MM.1S (cell line): Measurements from ENCODE around the gene PPP1R18.

Source experiments
- DNase-seq: peaks from one replicate; pipeline ENCODE4 v3.0.0-alpha.2; 2015
- H2AFZ ChIP-seq: fragments of 300-600 bp; sonication (generic); 2 replicates; pipeline ENCODE4 v1.6.0; 2016; ENCODE audit warnings: antibody characterized with exemption, low read length
- H3F3A ChIP-seq: fragments of 300-600 bp; sonication (generic); 2 replicates; pipeline ENCODE4 v1.6.1; 2016; ENCODE audit warnings: mild to moderate bottlenecking, antibody characterized with exemption, low read length, moderate library complexity, mixed read lengths; ENCODE audit not compliant: insufficient read depth
- H3K27ac ChIP-seq: fragments of 300-600 bp; sonication (generic); 2 replicates; pipeline ENCODE4 v1.5.1; 2016; ENCODE audit warnings: mild to moderate bottlenecking, low read length
- H3K27me3 ChIP-seq: fragments of 300-600 bp; sonication (generic); replicated peaks from 2 replicates; pipeline ENCODE4 v1.6.0; 2016; ENCODE audit warnings: low read length; ENCODE audit not compliant: insufficient read depth
- H3K36me3 ChIP-seq: fragments of 300-600 bp; sonication (generic); replicated peaks from 2 replicates; pipeline ENCODE4 v1.6.1; 2016; ENCODE audit warnings: mild to moderate bottlenecking, low read length, mixed read lengths; ENCODE audit not compliant: insufficient read depth
- H3K4me1 ChIP-seq: fragments of 300-600 bp; sonication (generic); 2 replicates; pipeline ENCODE4 v1.6.1; 2016; ENCODE audit warnings: low read length, mixed read lengths
- H3K4me2 ChIP-seq: fragments of 300-600 bp; sonication (generic); 2 replicates; pipeline ENCODE4 v1.6.0; 2016; ENCODE audit warnings: low read depth, low read length
- H3K4me3 ChIP-seq: fragments of 300-600 bp; sonication (generic); 2 replicates; pipeline ENCODE4 v1.5.1; 2016; ENCODE audit warnings: low read length, mixed read lengths
- H3K79me2 ChIP-seq: fragments of 300-600 bp; sonication (generic); 2 replicates; pipeline ENCODE4 v1.6.1; 2016; ENCODE audit warnings: mixed run types, low read length, mixed read lengths
- H3K9ac ChIP-seq: fragments of 300-600 bp; sonication (generic); 2 replicates; pipeline ENCODE4 v1.6.1; 2016; ENCODE audit warnings: low read length, mixed read lengths
- H3K9me2 ChIP-seq: fragments of 300-600 bp; sonication (generic); replicated peaks from 2 replicates; pipeline ENCODE4 v1.6.1; 2016; ENCODE audit warnings: mild to moderate bottlenecking, low read length, mixed read lengths; ENCODE audit not compliant: insufficient read depth
- H3K9me3 ChIP-seq: fragments of 300-600 bp; sonication (generic); replicated peaks from 2 replicates; pipeline ENCODE4 v1.6.1; 2016; ENCODE audit warnings: mild to moderate bottlenecking, low read length, mixed read lengths; ENCODE audit not compliant: insufficient read depth
- H4K20me1 ChIP-seq: fragments of 300-600 bp; sonication (generic); 2 replicates; pipeline ENCODE4 v1.6.1; 2016; ENCODE audit warnings: mild to moderate bottlenecking, low read length, moderate library complexity, mixed read lengths; ENCODE audit not compliant: insufficient read depth
- EZH2 ChIP-seq: fragments of 300-600 bp; sonication (generic); optimal IDR thresholded peaks from 2 replicates; pipeline ENCODE3; 2017; ENCODE audit warnings: low read depth, mild to moderate bottlenecking, antibody characterized with exemption, low read length, mixed read lengths
- EZH2phosphoT487 ChIP-seq: fragments of 300-600 bp; sonication (generic); IDR thresholded peaks from 2 replicates; pipeline ENCODE4 v1.6.1; 2018; ENCODE audit warnings: antibody characterized with exemption, low read length
- TF ChIP-seq, protein P1 (sequence below): fragments of 300-600 bp; sonication (generic); IDR thresholded peaks from 2 replicates; pipeline ENCODE4 v1.5.1; 2016; ENCODE audit warnings: antibody characterized with exemption, low read length, mixed read lengths

Gene PPP1R18

DNA sequence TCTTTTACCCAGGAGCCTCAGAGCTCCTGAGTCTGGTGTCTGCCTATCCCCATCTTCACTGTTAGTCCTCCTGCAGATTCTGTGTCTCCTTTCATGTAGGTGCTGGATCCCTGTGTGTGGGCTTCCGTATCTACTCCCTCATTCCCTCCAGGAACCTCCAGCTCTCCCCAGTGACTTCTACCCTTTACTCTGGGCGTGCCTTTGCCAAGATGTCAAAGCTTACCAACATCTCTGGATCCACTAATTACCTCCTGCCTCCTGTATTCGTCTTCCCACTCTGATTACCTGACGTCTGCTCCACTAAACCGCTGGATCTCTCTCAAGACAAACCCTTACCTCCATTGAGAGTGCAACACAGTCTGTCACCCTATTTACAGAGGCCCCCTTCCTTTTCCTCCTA is 41.7 kb downstream of the PPP1R18 start:
- TF ChIP-seq EZH2phosphoT487 (no peak), EZH2 (no peak)
- TF ChIP-seq, protein P1, sequence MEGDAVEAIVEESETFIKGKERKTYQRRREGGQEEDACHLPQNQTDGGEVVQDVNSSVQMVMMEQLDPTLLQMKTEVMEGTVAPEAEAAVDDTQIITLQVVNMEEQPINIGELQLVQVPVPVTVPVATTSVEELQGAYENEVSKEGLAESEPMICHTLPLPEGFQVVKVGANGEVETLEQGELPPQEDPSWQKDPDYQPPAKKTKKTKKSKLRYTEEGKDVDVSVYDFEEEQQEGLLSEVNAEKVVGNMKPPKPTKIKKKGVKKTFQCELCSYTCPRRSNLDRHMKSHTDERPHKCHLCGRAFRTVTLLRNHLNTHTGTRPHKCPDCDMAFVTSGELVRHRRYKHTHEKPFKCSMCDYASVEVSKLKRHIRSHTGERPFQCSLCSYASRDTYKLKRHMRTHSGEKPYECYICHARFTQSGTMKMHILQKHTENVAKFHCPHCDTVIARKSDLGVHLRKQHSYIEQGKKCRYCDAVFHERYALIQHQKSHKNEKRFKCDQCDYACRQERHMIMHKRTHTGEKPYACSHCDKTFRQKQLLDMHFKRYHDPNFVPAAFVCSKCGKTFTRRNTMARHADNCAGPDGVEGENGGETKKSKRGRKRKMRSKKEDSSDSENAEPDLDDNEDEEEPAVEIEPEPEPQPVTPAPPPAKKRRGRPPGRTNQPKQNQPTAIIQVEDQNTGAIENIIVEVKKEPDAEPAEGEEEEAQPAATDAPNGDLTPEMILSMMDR, result no peak
- Histone ChIP-seq H3K27me3 (no peaks in the 10 kb centered on the region), H3K9ac (no peak overlapping the region)

DNA sequence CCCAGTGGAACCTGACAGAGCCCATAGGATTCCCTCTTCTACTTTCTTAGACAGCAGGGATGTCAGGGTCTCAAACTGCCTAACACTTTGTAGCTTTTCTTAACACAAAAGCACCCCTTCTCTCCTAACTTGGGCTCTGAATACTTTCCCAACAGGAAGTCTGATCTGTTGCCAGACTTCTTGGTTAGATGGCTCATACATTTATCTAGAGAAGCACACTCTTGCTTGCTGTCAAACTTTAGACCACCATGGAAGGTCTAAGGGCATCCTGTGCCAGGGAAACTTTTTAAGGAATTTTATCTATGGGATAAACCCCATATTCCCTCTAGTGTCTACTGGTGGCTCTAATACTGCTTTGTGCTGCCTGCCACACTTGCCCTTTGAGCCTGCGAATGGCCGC is 42.8 kb downstream of the PPP1R18 start:
- no peaks in the 10 kb centered on the region for H3K27me3 ChIP-seq
- no peaks in the 10 kb centered on the region for H3K9me2 ChIP-seq
- no peak overlapping the region for H3K27ac ChIP-seq
- no peak for DNase-seq
- no peak overlapping the region for H3K9ac ChIP-seq
- no peaks in the 10 kb centered on the region for H3K9me3 ChIP-seq
- no peaks in the 10 kb centered on the region for H3K36me3 ChIP-seq
- no peak overlapping the region for H3K4me3 ChIP-seq
- TF ChIP-seq, protein P1, result no peak
- no peak for TF ChIP-seq EZH2phosphoT487
- TF ChIP-seq EZH2, result no peak
- peaks cover 30% of the 10 kb centered on the region for H3K79me2 ChIP-seq
- H3F3A ChIP-seq, result 0 out of 2 replicates have a peak, but pooled peaks cover 4% of the 10 kb centered on the region
- no peak overlapping the region for H3K4me2 ChIP-seq
- H2AFZ ChIP-seq, result no peak overlapping the region
- peaks cover 5% of the 10 kb centered on the region; the same call in 1 of the 2 replicates for H3K4me1 ChIP-seq
- no peaks in the 10 kb centered on the region for H4K20me1 ChIP-seq

More for the DNA sequence above, 41.7 kb downstream of the PPP1R18 start:
- H3K4me3 ChIP-seq, result no peak overlapping the region
- no peak overlapping the region for H3K27ac ChIP-seq
- peaks cover 5% of the 10 kb centered on the region; the same call in 1 of the 2 replicates for H3K4me1 ChIP-seq
- no peak for DNase-seq
- H3K79me2 ChIP-seq, result peaks cover 39% of the 10 kb centered on the region
- peaks cover 4% of the 10 kb centered on the region; the same call in 1 of the 2 replicates for H3K36me3 ChIP-seq
- no peak overlapping the region for H2AFZ ChIP-seq
- H3F3A ChIP-seq, result 0 out of 2 replicates have a peak, but pooled peaks cover 4% of the 10 kb centered on the region
- no peak overlapping the region for H3K4me2 ChIP-seq
- H4K20me1 ChIP-seq, result no peaks in the 10 kb centered on the region
- H3K9me2 ChIP-seq, result no peaks in the 10 kb centered on the region
- H3K9me3 ChIP-seq, result no peaks in the 10 kb centered on the region

DNA sequence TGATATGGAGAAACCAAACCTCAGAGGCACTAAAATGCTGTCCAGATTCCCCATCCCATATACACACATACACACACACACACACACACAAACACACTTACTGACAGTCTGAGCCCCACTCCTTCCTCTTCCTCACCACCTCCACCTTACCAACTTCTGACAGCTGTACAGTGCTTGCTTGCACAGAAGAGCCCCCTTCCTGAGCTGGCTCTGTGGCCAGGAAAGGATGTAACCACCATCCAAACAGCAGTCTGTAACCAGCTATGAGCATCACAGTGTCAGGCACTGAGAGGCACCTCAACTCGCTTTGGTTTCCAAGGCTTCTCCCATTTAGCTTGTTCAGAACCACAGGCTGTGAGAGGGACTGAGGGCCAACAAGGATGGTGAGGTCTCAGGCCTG is 45.4 kb downstream of the PPP1R18 start:
- Histone ChIP-seq H3K9me2 (no peaks in the 10 kb centered on the region), H2AFZ (no peak overlapping the region), H3K36me3 (no peaks in the 10 kb centered on the region), H3K4me2 (no peak overlapping the region), H3K9ac (no peak overlapping the region), H3K9me3 (no peaks in the 10 kb centered on the region), H3K27me3 (no peaks in the 10 kb centered on the region), H3K4me3 (no peak overlapping the region), H3F3A (no peaks in the 10 kb centered on the region), H3K4me1 (no peaks in the 10 kb centered on the region), H3K79me2 (peaks cover 7% of the 10 kb centered on the region), H4K20me1 (no peaks in the 10 kb centered on the region), H3K27ac (no peak overlapping the region)
- no peak for DNase-seq
- TF ChIP-seq, protein P1, result no peak
- no peak for TF ChIP-seq EZH2
